HEK293 (cell line): ENCODE data around the gene TESMIN.

Source experiments
- CTCF ChIA-PET: fragments of 350-600 bp; formaldehyde crosslinking; extraction: SDS; loops from one replicate; lab custom pipeline; 2021; ENCODE audit warnings: antibody characterized with exemption; lab: Yijun Ruan, JAX
- POLR2A ChIA-PET: fragments of 300-600 bp; formaldehyde crosslinking; extraction: SDS; loops from one replicate; lab custom pipeline; 2020; ENCODE audit warnings: antibody characterized with exemption, inconsistent platforms; lab: Yijun Ruan, JAX
- H3K27ac ChIP-seq: fragments of 200-500 bp; sonication (Bioruptor generic); 2 replicates; pipeline ENCODE4 v1.5.1; 2014; ENCODE audit warnings: low read depth, low read length, control low read depth, inconsistent platforms; ENCODE audit errors: extremely low read depth
- H3K36me3 ChIP-seq, 2 experiments: fragments of 200-500 bp in 1 of 2; sonication (Bioruptor generic) in 1 of 2; 1 replicate in 1 of 2; 2 replicates in 1 of 2; pipeline ENCODE4 v1.5.1; 2014 to 2017; ENCODE audit warnings: inconsistent platforms in 2 of 2, low read length in 2 of 2; ENCODE audit not compliant: control insufficient read depth in 2 of 2, insufficient read depth in 1 of 2
- H3K4me1 ChIP-seq: fragments of 200-500 bp; sonication (Bioruptor generic); 2 replicates; pipeline ENCODE4 v1.5.1; 2014; ENCODE audit warnings: mild to moderate bottlenecking, low read length, inconsistent platforms; ENCODE audit not compliant: control insufficient read depth, insufficient read depth
- H3K4me3 ChIP-seq: 2 replicates; pipeline ENCODE4 v1.5.1; 2011; ENCODE audit warnings: low read depth, mild to moderate bottlenecking, control low read depth, low read length, moderate library complexity
- H3K9me3 ChIP-seq: fragments of 200-500 bp; sonication (Bioruptor generic); 2 replicates; pipeline ENCODE4 v1.5.1; 2014; ENCODE audit warnings: low read depth, low read length, inconsistent platforms; ENCODE audit not compliant: control insufficient read depth, insufficient read depth
- HIC1 ChIP-seq: fragments of 450-650 bp; formaldehyde crosslinking; IDR thresholded peaks from 2 replicates; pipeline ENCODE4 v1.5.1; 2016; ENCODE audit warnings: missing biosample characterization, missing genetic modification characterization
- MEIS1 ChIP-seq: sonication (generic); formaldehyde crosslinking; IDR thresholded peaks from 2 replicates; pipeline ENCODE4 v1.8.1; 2022; ENCODE audit warnings: missing genetic modification reagents, mild to moderate bottlenecking, borderline replicate concordance
- OVOL3 ChIP-seq: fragments of 450-650 bp; formaldehyde crosslinking; IDR thresholded peaks from 2 replicates; pipeline ENCODE4 v1.5.1; 2016; ENCODE audit warnings: missing biosample characterization, missing genetic modification characterization
- PBX3 ChIP-seq: sonication (generic); formaldehyde crosslinking; IDR thresholded peaks from 2 replicates; pipeline ENCODE4 v1.8.1; 2022; ENCODE audit warnings: mild to moderate bottlenecking, moderate library complexity, missing genetic modification reagents
- PRDM4 ChIP-seq: fragments of 450-650 bp; formaldehyde crosslinking; IDR thresholded peaks from 2 replicates; pipeline ENCODE4 v1.5.1; 2017; ENCODE audit warnings: missing biosample characterization, missing genetic modification characterization
- RBAK ChIP-seq: fragments of 450-650 bp; formaldehyde crosslinking; IDR thresholded peaks from 2 replicates; pipeline ENCODE4 v1.5.1; 2016; ENCODE audit warnings: missing biosample characterization, missing genetic modification characterization
- ZBTB20 ChIP-seq: fragments of 450-650 bp; formaldehyde crosslinking; IDR thresholded peaks from 2 replicates; pipeline ENCODE4 v1.5.1; 2016; ENCODE audit warnings: missing biosample characterization, missing genetic modification characterization
- ZFP3 ChIP-seq: fragments of 450-650 bp; formaldehyde crosslinking; IDR thresholded peaks from 2 replicates; pipeline ENCODE4 v1.5.1; 2016; ENCODE audit warnings: low read depth, missing biosample characterization, missing genetic modification characterization
- ZNF121 ChIP-seq: fragments of 450-650 bp; formaldehyde crosslinking; IDR thresholded peaks from 2 replicates; pipeline ENCODE4 v1.5.1; 2016; ENCODE audit warnings: missing biosample characterization, missing genetic modification characterization
- ZNF148 ChIP-seq: fragments of 450-650 bp; formaldehyde crosslinking; IDR thresholded peaks from 2 replicates; pipeline ENCODE4 v1.5.0; 2017; ENCODE audit warnings: missing biosample characterization, missing genetic modification characterization, borderline replicate concordance
- ZNF214 ChIP-seq: fragments of 450-650 bp; formaldehyde crosslinking; IDR thresholded peaks from 2 replicates; pipeline ENCODE4 v1.5.1; 2017; ENCODE audit warnings: missing biosample characterization, mild to moderate bottlenecking, missing genetic modification characterization, borderline replicate concordance
- ZNF280D ChIP-seq: fragments of 450-650 bp; formaldehyde crosslinking; IDR thresholded peaks from 2 replicates; pipeline ENCODE4 v1.5.1; 2016; ENCODE audit warnings: missing biosample characterization, missing genetic modification characterization
- ZNF302 ChIP-seq: fragments of 450-650 bp; formaldehyde crosslinking; IDR thresholded peaks from 2 replicates; pipeline ENCODE4 v1.5.1; 2016; ENCODE audit warnings: missing biosample characterization, missing genetic modification characterization, low read depth
- ZNF544 ChIP-seq: fragments of 450-650 bp; formaldehyde crosslinking; IDR thresholded peaks from 2 replicates; pipeline ENCODE4 v1.5.0; 2017; ENCODE audit warnings: missing biosample characterization, missing genetic modification characterization
- ZNF549 ChIP-seq: fragments of 450-650 bp; IDR thresholded peaks from 2 replicates; pipeline ENCODE4 v1.5.1; 2018; ENCODE audit warnings: missing biosample characterization, missing genetic modification characterization, mild to moderate bottlenecking, inconsistent platforms, moderate library complexity
- ZNF830 ChIP-seq: fragments of 450-650 bp; IDR thresholded peaks from 2 replicates; pipeline ENCODE4 v1.5.0; 2018; ENCODE audit warnings: missing biosample characterization, missing genetic modification characterization, low read depth, mild to moderate bottlenecking, moderate library complexity
- ZSCAN4 ChIP-seq: fragments of 450-650 bp; formaldehyde crosslinking; IDR thresholded peaks from 2 replicates; pipeline ENCODE4 v1.5.1; 2017; ENCODE audit warnings: missing biosample characterization, missing genetic modification characterization

The TESMIN gene

GRCh38 chr11:68772936-68773335 is 21.6 kb upstream of the TESMIN start (continued):
- TF ChIP-seq PRDM4: no peak
- TF ChIP-seq HIC1 (tag by site-specific recombination): no peak
- TF ChIP-seq ZNF549 (tag by site-specific recombination): no peak
- TF ChIP-seq ZNF148 (tag by site-specific recombination): no peak
- no peak for TF ChIP-seq ZNF830 (tag by site-specific recombination)
- TF ChIP-seq RBAK: no peak
- TF ChIP-seq ZNF280D (tag by site-specific recombination): no peak
- TF ChIP-seq MEIS1 (CRISPR knock-in tag): no peak
- no peak for TF ChIP-seq OVOL3
- no peak for TF ChIP-seq ZNF121 (tag by site-specific recombination)
- TF ChIP-seq, all 188 proteins: peak for 0

- CTCF ChIA-PET: interaction anchor here (0.7 kb wide), 1 partner anchor 819 kb away, joined by 3 read pairs; no protein-coding TSS in a partner anchor
- no peaks in the 10 kb centered on the region for H3K4me1 ChIP-seq
- H3K4me3 ChIP-seq: no peak overlapping the region
- H3K27ac ChIP-seq: no peak overlapping the region
- POLR2A ChIA-PET: no interaction called here
- H3K36me3 ChIP-seq: peaks cover 0 to 57% of the 10 kb centered on the region in 2 experiments; a peak in 1 of 3 replicates
- TF ChIP-seq ZNF544 (tag by site-specific recombination): no peak
- TF ChIP-seq PBX3: no peak
- TF ChIP-seq ZFP3 (tag by site-specific recombination): no peak
- TF ChIP-seq ZBTB20: no peak
- no peak for TF ChIP-seq ZNF302
- no peak for TF ChIP-seq ZSCAN4 (tag by site-specific recombination)
- TF ChIP-seq ZNF148 (tag by site-specific recombination): no peak
- no peak for TF ChIP-seq ZNF214 (tag by site-specific recombination)
- no peaks in the 10 kb centered on the region for H3K9me3 ChIP-seq
These were observed 19.5 kb upstream of the TESMIN start for GRCh38 chr11:68770781-68771180.
